ENCODE measurements around the gene DAZAP1.

DNA sequence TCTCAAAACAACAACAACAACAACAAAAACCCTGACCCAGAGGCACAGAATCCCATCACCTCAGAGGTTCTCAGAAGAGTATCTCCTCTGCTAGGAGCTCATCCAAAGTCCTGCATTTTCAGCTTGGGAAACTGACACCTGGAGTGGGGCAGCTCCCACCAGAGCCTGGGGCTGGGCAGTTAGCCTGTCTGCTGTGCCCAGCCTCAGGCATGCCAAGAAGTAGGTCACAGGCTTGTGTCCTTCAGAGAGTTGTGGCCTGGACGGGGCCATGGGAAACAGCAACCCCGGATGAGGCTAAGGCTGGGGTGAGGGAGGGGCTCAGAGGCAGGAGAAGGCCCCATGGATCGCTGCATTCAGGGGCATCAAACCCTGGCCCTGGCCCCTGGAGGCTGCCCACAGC, 21.6 kb upstream of the DAZAP1 start:
- TF ChIP-seq, protein P1, sequence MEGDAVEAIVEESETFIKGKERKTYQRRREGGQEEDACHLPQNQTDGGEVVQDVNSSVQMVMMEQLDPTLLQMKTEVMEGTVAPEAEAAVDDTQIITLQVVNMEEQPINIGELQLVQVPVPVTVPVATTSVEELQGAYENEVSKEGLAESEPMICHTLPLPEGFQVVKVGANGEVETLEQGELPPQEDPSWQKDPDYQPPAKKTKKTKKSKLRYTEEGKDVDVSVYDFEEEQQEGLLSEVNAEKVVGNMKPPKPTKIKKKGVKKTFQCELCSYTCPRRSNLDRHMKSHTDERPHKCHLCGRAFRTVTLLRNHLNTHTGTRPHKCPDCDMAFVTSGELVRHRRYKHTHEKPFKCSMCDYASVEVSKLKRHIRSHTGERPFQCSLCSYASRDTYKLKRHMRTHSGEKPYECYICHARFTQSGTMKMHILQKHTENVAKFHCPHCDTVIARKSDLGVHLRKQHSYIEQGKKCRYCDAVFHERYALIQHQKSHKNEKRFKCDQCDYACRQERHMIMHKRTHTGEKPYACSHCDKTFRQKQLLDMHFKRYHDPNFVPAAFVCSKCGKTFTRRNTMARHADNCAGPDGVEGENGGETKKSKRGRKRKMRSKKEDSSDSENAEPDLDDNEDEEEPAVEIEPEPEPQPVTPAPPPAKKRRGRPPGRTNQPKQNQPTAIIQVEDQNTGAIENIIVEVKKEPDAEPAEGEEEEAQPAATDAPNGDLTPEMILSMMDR (IDR thresholded peaks at IDR 0.05): no peak
- no peak for TF ChIP-seq POLR2A (IDR thresholded peaks at IDR 0.05)

Measured in lower leg skin (tissue), 3 donors.